HL-60 (cell line): Measurements from ENCODE around the gene PRPH2.

Experiments
- DNase-seq, 2 experiments: peaks; one replicate each; pipeline ENCODE4 v3.0.0-alpha.2; 2010 to 2020; ENCODE audit warnings: low read depth in 1 of 2, low spot score in 1 of 2
- H3K27ac ChIP-seq: fragments of 250-450 bp; sonication (Bioruptor Pico); replicated peaks from 2 replicates; pipeline ENCODE4 v1.5.1; 2020; ENCODE audit warnings: mild to moderate bottlenecking, moderate library complexity
- H3K27me3 ChIP-seq: fragments of 250-450 bp; sonication (Bioruptor Pico); 2 replicates; pipeline ENCODE4 v1.5.1; 2021; ENCODE audit warnings: mild to moderate bottlenecking, moderate library complexity; ENCODE audit not compliant: insufficient read depth, poor library complexity, severe bottlenecking
- H3K4me3 ChIP-seq: replicated peaks from 2 replicates; pipeline ENCODE4 v1.5.1; 2011; ENCODE audit warnings: mild to moderate bottlenecking, control low read depth, low read length; ENCODE audit not compliant: insufficient read depth
- GABPA ChIP-seq: IDR thresholded peaks from 2 replicates; pipeline ENCODE4 v1.6.1; 2012; ENCODE audit warnings: low read depth
- POLR2AphosphoS5 ChIP-seq: IDR thresholded peaks from 2 replicates; pipeline ENCODE4 v1.6.1; 2012; ENCODE audit warnings: low read depth
- SPI1 ChIP-seq: IDR thresholded peaks from 2 replicates; pipeline ENCODE4 v1.6.1; 2012; ENCODE audit warnings: low read depth, mild to moderate bottlenecking, borderline replicate concordance
- long read RNA-seq: library from polyadenylated mRNA; unstranded; transcript quantifications from one replicate; pipeline ENCODE4 v2.0.0, GENCODE V29; 2020
- TF ChIP-seq, protein P1 (sequence below): IDR thresholded peaks from 2 replicates; pipeline ENCODE4 v1.6.1; 2012; ENCODE audit warnings: low read depth; ENCODE audit not compliant: insufficient replicate concordance
- TF ChIP-seq, protein P2 (sequence below): IDR thresholded peaks from one replicate; pipeline ENCODE4 v1.5.1; 2011; ENCODE audit warnings: low read length, control low read depth, inconsistent platforms; ENCODE audit not compliant: insufficient read depth

Gene PRPH2, protein sequence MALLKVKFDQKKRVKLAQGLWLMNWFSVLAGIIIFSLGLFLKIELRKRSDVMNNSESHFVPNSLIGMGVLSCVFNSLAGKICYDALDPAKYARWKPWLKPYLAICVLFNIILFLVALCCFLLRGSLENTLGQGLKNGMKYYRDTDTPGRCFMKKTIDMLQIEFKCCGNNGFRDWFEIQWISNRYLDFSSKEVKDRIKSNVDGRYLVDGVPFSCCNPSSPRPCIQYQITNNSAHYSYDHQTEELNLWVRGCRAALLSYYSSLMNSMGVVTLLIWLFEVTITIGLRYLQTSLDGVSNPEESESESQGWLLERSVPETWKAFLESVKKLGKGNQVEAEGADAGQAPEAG
- long read RNA-seq: 0 reads

DNA sequence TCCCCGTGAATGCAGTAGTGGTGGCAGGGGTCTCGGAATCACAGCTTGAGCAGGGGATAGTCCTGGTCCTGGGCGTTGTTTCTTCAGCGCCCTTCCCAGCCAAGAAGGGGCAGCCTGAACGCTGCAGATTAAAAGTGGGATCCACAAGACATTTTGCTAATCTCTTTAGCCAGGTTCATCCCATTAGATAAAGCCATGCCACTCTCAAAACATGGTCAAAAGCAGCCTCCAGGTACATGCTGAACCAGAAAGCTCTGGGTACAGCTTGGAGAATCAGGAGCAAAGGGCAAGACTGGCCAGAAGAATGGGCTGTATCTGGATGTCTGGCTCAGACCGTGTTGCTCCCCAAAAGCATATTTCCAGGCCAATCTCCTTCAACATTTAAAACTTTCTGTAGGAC is at the start of gene PRPH2:
TSS of gene PRPH2 (minus strand) at position 101 of the 400 bp plus-strand sequence. CDS start 263 bp downstream, outside the sequence.
- DNase-seq: no peak
- no peak within 1 kb of the TSS for H3K4me3 ChIP-seq
- no peak within 1 kb of the TSS for H3K27ac ChIP-seq
- H3K27me3 ChIP-seq: no peaks in the 10 kb centered on the region
- TF ChIP-seq GABPA (no peak), SPI1 (no peak), POLR2AphosphoS5 (no peak)
- TF ChIP-seq, protein P1, sequence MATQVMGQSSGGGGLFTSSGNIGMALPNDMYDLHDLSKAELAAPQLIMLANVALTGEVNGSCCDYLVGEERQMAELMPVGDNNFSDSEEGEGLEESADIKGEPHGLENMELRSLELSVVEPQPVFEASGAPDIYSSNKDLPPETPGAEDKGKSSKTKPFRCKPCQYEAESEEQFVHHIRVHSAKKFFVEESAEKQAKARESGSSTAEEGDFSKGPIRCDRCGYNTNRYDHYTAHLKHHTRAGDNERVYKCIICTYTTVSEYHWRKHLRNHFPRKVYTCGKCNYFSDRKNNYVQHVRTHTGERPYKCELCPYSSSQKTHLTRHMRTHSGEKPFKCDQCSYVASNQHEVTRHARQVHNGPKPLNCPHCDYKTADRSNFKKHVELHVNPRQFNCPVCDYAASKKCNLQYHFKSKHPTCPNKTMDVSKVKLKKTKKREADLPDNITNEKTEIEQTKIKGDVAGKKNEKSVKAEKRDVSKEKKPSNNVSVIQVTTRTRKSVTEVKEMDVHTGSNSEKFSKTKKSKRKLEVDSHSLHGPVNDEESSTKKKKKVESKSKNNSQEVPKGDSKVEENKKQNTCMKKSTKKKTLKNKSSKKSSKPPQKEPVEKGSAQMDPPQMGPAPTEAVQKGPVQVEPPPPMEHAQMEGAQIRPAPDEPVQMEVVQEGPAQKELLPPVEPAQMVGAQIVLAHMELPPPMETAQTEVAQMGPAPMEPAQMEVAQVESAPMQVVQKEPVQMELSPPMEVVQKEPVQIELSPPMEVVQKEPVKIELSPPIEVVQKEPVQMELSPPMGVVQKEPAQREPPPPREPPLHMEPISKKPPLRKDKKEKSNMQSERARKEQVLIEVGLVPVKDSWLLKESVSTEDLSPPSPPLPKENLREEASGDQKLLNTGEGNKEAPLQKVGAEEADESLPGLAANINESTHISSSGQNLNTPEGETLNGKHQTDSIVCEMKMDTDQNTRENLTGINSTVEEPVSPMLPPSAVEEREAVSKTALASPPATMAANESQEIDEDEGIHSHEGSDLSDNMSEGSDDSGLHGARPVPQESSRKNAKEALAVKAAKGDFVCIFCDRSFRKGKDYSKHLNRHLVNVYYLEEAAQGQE: no peak
- TF ChIP-seq, protein P2, sequence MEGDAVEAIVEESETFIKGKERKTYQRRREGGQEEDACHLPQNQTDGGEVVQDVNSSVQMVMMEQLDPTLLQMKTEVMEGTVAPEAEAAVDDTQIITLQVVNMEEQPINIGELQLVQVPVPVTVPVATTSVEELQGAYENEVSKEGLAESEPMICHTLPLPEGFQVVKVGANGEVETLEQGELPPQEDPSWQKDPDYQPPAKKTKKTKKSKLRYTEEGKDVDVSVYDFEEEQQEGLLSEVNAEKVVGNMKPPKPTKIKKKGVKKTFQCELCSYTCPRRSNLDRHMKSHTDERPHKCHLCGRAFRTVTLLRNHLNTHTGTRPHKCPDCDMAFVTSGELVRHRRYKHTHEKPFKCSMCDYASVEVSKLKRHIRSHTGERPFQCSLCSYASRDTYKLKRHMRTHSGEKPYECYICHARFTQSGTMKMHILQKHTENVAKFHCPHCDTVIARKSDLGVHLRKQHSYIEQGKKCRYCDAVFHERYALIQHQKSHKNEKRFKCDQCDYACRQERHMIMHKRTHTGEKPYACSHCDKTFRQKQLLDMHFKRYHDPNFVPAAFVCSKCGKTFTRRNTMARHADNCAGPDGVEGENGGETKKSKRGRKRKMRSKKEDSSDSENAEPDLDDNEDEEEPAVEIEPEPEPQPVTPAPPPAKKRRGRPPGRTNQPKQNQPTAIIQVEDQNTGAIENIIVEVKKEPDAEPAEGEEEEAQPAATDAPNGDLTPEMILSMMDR: no peak

DNA sequence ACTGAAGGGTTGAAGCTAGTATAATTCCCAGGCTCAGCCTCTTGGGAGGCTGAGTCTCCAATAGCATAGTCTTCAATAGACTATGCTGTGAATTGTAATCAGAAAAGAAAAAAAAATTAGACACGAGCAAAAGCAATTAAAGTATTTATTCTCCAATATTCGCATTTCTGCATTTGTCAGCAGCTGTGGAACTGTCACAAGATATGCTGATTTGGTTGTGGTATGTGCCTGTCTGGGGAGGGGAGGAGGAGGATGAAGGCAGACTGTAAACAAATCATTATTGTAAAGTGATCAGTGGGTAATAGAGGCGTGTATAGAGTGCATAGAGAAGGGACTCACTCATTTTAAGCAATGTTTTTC is 49.3 kb upstream of the PRPH2 start:
- H3K4me3 ChIP-seq: no peak overlapping the region
- TF ChIP-seq POLR2AphosphoS5: no peak
- no peak for TF ChIP-seq SPI1
- TF ChIP-seq GABPA: no peak
- TF ChIP-seq, protein P2: no peak
- TF ChIP-seq, protein P1: no peak
- no peak overlapping the region for H3K27ac ChIP-seq
- no peak for DNase-seq
- no peaks in the 10 kb centered on the region for H3K27me3 ChIP-seq

DNA sequence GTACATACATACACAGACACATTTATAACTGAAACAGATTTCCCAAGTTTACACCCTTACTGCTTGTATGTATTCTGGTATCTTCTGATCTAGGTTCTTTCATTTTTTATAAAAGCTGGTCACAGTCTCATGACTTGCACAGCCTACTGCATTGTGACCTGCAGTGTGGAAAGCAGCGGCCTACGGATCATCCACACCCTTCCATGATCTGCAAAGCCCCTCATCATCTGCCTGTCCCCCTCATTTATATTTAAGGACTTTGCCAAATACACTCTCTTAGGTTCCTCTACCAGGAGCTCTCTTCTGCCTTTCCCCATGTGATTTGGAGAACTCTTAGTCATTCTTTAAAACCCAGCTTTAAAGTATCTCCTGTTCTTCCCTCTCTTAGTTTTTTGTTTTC is 47.4 kb upstream of the PRPH2 start:
- no peak overlapping the region for H3K4me3 ChIP-seq
- DNase-seq: no peak
- H3K27ac ChIP-seq: no peak overlapping the region
- no peaks in the 10 kb centered on the region for H3K27me3 ChIP-seq
- TF ChIP-seq, protein P2: no peak
- no peak for TF ChIP-seq POLR2AphosphoS5
- no peak for TF ChIP-seq SPI1
- TF ChIP-seq, protein P1: no peak
- TF ChIP-seq GABPA: no peak
